Measurements from ENCODE around the gene PTX4.

Gene PTX4

DNA sequence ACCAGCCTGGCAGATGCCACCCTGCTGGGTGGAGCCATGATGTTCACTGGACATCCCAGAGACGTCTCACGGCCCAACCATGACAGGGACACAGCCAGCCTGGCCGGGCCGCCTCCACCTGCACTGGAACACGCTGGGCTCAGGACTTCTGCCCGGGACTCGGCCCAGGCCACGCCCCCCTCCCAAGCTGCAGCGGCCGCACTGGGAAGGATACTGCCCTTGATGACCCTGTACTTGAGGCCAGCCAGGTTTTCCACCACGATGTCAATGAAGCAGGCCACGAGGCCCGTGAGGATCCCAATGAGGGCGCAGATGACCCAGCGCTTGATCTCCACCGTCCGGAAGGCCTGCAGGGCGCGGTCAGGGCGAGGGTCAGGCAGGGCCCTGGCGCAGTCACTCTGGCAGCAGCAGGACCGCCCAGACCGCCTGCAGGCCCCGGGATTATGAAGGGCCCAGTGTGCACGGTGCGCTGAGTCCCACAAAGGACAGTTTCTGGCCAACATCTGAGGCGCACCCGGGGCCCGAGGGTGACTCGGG, 28.1 kb downstream of the PTX4 start:
- H4K20me1 ChIP-seq (ENCODE audit: insufficient read depth, low read length), result no peaks in the 10 kb centered on the region
- no peak overlapping the region for H3K4me2 ChIP-seq (ENCODE audit: low read depth, low read length)
- H3K79me2 ChIP-seq (ENCODE audit: low read length), result peaks cover 3% of the 10 kb centered on the region; the same call in 1 of the 2 replicates
- TF ChIP-seq, protein P1, sequence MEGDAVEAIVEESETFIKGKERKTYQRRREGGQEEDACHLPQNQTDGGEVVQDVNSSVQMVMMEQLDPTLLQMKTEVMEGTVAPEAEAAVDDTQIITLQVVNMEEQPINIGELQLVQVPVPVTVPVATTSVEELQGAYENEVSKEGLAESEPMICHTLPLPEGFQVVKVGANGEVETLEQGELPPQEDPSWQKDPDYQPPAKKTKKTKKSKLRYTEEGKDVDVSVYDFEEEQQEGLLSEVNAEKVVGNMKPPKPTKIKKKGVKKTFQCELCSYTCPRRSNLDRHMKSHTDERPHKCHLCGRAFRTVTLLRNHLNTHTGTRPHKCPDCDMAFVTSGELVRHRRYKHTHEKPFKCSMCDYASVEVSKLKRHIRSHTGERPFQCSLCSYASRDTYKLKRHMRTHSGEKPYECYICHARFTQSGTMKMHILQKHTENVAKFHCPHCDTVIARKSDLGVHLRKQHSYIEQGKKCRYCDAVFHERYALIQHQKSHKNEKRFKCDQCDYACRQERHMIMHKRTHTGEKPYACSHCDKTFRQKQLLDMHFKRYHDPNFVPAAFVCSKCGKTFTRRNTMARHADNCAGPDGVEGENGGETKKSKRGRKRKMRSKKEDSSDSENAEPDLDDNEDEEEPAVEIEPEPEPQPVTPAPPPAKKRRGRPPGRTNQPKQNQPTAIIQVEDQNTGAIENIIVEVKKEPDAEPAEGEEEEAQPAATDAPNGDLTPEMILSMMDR (IDR thresholded peaks at IDR 0.05; ENCODE audit: low read length), result no peak
- no peak for TF ChIP-seq EZH2 (optimal IDR thresholded peaks at IDR 0.05; ENCODE audit: low read depth, low read length)
- H3K4me1 ChIP-seq (ENCODE audit: low read length), result no peaks in the 10 kb centered on the region
- H2AFZ ChIP-seq (ENCODE audit: low read length), result no peak overlapping the region
- H3K4me3 ChIP-seq (ENCODE audit: low read length), result no peak overlapping the region
- no peak overlapping the region for H3K9ac ChIP-seq (ENCODE audit: low read length)
- no peaks in the 10 kb centered on the region for H3K9me2 ChIP-seq (replicated peaks; ENCODE audit: insufficient read depth, low read length)
- H3F3A ChIP-seq (ENCODE audit: insufficient read depth, low read length), result no peaks in the 10 kb centered on the region
- no peaks in the 10 kb centered on the region for H3K27me3 ChIP-seq (replicated peaks; ENCODE audit: insufficient read depth, low read length)
- H3K36me3 ChIP-seq (replicated peaks; ENCODE audit: insufficient read depth, low read length), result no peaks in the 10 kb centered on the region
- no peak for DNase-seq
- no peak overlapping the region for H3K27ac ChIP-seq (ENCODE audit: low read length)
- no peaks in the 10 kb centered on the region for H3K9me3 ChIP-seq (replicated peaks; ENCODE audit: insufficient read depth, low read length)

DNA sequence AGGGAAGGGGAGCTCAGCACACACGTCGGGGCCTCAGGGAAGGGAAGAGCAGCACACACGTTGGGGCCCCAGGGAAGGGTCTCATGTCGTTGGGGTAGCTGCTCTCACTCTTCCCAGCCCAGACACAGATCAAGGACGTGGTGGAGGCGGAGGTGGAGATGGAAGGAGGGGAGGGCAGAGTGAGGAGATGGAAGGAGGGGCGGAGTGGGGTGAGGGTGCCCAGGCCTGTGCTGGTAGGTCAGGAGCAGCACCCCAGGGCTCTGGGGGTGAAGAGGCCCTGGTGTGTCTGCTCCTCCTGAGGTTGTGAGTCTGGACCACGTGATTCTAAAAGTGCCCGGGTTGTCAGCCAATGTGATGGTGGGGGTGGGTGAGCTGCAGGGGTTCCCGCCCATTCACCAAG, 28.8 kb downstream of the PTX4 start:
- Histone ChIP-seq H3F3A (ENCODE audit: insufficient read depth, low read length) (no peaks in the 10 kb centered on the region), H3K9me3 (replicated peaks; ENCODE audit: insufficient read depth, low read length) (no peaks in the 10 kb centered on the region), H3K4me1 (ENCODE audit: low read length) (no peaks in the 10 kb centered on the region), H3K4me2 (ENCODE audit: low read depth, low read length) (no peak overlapping the region), H3K79me2 (ENCODE audit: low read length) (no peaks in the 10 kb centered on the region), H3K9me2 (replicated peaks; ENCODE audit: insufficient read depth, low read length) (no peaks in the 10 kb centered on the region), H2AFZ (ENCODE audit: low read length) (no peak overlapping the region), H3K4me3 (ENCODE audit: low read length) (no peak overlapping the region), H4K20me1 (ENCODE audit: insufficient read depth, low read length) (no peaks in the 10 kb centered on the region), H3K36me3 (replicated peaks; ENCODE audit: insufficient read depth, low read length) (no peaks in the 10 kb centered on the region), H3K27ac (ENCODE audit: low read length) (no peak overlapping the region), H3K27me3 (replicated peaks; ENCODE audit: insufficient read depth, low read length) (no peaks in the 10 kb centered on the region), H3K9ac (ENCODE audit: low read length) (no peak overlapping the region)
- TF ChIP-seq, protein P1 (IDR thresholded peaks at IDR 0.05; ENCODE audit: low read length), result no peak
- TF ChIP-seq EZH2phosphoT487 (IDR thresholded peaks at IDR 0.05; ENCODE audit: low read length) (no peak), EZH2 (optimal IDR thresholded peaks at IDR 0.05; ENCODE audit: low read depth, low read length) (no peak)
- no peak for DNase-seq

DNA sequence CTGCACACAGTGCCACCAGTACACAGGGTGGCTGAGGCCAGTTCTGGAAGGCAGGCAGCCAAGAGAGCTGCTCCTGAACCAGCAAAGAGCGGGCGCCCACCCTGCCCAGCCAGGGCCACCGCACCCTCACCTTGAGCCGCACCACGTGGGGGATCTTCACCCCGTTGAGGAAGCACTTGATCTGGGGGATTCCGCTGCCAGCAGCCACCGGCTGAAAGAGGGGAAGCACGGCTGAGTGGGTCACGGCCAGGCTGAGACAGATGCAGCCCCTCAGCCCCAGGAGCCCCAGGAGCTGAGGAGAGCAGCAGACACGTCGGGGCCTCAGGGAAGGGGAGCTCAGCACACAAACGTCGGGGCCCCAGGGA, 29.8 kb downstream of the PTX4 start:
- DNase-seq, result no peak
- TF ChIP-seq, protein P1 (IDR thresholded peaks at IDR 0.05; ENCODE audit: low read length), result no peak
- no peak for TF ChIP-seq EZH2 (optimal IDR thresholded peaks at IDR 0.05; ENCODE audit: low read depth, low read length)
- no peak for TF ChIP-seq EZH2phosphoT487 (IDR thresholded peaks at IDR 0.05; ENCODE audit: low read length)
- H3K4me3 ChIP-seq (ENCODE audit: low read length), result no peak overlapping the region
- H4K20me1 ChIP-seq (ENCODE audit: insufficient read depth, low read length), result no peaks in the 10 kb centered on the region
- no peaks in the 10 kb centered on the region for H3K9me3 ChIP-seq (replicated peaks; ENCODE audit: insufficient read depth, low read length)
- H3K4me1 ChIP-seq (ENCODE audit: low read length), result no peaks in the 10 kb centered on the region
- H3K27me3 ChIP-seq (replicated peaks; ENCODE audit: insufficient read depth, low read length), result no peaks in the 10 kb centered on the region
- no peak overlapping the region for H2AFZ ChIP-seq (ENCODE audit: low read length)
- H3K9me2 ChIP-seq (replicated peaks; ENCODE audit: insufficient read depth, low read length), result no peaks in the 10 kb centered on the region
- H3K27ac ChIP-seq (ENCODE audit: low read length), result no peak overlapping the region
- H3K79me2 ChIP-seq (ENCODE audit: low read length), result no peaks in the 10 kb centered on the region
- no peaks in the 10 kb centered on the region for H3F3A ChIP-seq (ENCODE audit: insufficient read depth, low read length)
- H3K9ac ChIP-seq (ENCODE audit: low read length), result no peak overlapping the region
- H3K36me3 ChIP-seq (replicated peaks; ENCODE audit: insufficient read depth, low read length), result no peaks in the 10 kb centered on the region
- H3K4me2 ChIP-seq (ENCODE audit: low read depth, low read length), result no peak overlapping the region

All from MM.1S (cell line).